Stimulated activated naive CD4-positive, alpha-beta T cell treated with Interleukin-2 at 50 U/mL for 16 hours (primary cell): ENCODE data around the gene SLX4.
"Not testable (repeated sequence)": the region's sequence is repeated elsewhere in the genome, so short reads cannot be mapped to it uniquely, and the experiment has no call there.

Source experiments
- DNase-seq: peaks from one replicate; lab custom pipeline; 2025; lab: John Stamatoyannopoulos, UW

Gene SLX4, protein sequence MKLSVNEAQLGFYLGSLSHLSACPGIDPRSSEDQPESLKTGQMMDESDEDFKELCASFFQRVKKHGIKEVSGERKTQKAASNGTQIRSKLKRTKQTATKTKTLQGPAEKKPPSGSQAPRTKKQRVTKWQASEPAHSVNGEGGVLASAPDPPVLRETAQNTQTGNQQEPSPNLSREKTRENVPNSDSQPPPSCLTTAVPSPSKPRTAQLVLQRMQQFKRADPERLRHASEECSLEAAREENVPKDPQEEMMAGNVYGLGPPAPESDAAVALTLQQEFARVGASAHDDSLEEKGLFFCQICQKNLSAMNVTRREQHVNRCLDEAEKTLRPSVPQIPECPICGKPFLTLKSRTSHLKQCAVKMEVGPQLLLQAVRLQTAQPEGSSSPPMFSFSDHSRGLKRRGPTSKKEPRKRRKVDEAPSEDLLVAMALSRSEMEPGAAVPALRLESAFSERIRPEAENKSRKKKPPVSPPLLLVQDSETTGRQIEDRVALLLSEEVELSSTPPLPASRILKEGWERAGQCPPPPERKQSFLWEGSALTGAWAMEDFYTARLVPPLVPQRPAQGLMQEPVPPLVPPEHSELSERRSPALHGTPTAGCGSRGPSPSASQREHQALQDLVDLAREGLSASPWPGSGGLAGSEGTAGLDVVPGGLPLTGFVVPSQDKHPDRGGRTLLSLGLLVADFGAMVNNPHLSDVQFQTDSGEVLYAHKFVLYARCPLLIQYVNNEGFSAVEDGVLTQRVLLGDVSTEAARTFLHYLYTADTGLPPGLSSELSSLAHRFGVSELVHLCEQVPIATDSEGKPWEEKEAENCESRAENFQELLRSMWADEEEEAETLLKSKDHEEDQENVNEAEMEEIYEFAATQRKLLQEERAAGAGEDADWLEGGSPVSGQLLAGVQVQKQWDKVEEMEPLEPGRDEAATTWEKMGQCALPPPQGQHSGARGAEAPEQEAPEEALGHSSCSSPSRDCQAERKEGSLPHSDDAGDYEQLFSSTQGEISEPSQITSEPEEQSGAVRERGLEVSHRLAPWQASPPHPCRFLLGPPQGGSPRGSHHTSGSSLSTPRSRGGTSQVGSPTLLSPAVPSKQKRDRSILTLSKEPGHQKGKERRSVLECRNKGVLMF (N-terminal part only)

DNA sequence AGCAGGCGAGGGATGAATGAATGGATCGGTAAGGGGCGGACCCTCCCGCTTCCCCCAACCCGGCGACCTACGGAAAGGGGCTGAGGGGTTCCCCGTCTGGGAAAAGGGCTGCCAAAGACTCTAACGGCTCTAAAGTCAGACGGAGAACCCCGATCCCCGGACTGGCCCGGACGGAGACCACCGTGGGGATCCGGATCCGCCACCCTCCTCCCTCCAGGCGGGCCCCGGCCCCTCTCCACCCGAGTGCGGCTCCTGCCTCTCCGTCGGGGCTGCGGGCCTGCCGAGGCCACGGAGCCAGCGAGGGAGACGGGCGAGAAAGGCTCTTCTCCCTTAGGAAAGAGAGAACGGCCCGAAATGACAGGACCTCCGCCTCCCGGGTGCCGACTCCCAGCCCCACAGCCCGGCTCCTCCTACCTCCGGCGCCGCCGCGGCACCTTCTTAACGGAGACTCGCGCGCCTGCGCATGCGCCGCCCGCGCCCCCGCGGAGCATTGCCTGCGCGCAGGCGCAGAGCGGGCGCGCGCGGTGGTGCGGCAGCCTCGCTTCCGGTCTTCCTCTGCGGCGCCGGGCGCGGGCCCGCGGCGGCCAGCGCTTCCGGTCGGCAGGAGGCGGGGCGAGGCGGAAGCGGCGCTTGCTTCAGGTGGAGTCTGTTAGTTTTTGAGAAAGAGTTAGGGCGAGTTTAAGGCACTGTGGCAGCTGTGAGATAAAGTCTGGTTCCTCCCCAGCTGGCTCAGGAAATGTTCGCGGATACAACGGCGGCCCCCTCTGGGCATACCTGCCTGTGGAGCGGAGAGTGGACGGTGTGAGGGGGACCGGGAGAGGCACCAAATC is at the start of gene SLX4:
SLX4 (minus strand) TSS at position 461 of the 830 bp plus-strand sequence. CDS start 2,642 bp downstream, outside the sequence.
- peak; percentile 87 for DNase-seq

DNA sequence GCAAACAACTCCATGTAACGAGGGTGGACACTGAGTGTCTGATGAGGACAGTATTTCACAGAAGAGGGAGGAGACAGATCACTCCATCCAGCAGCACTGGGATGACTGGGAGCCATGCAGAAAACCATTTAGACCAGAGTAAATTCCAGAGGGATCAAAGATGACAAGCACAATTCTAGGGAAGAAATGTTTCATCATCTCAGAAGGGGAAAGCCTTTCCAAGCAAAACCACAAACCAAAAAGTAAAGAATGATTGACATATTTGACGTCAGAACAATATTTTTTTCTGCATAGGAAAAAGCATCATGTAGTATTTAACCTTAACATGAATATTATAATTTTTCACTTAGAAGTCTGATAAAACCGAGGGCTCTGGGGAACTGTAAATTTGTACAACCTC is 47.8 kb upstream of the SLX4 start:
- DNase-seq = no peak

DNA sequence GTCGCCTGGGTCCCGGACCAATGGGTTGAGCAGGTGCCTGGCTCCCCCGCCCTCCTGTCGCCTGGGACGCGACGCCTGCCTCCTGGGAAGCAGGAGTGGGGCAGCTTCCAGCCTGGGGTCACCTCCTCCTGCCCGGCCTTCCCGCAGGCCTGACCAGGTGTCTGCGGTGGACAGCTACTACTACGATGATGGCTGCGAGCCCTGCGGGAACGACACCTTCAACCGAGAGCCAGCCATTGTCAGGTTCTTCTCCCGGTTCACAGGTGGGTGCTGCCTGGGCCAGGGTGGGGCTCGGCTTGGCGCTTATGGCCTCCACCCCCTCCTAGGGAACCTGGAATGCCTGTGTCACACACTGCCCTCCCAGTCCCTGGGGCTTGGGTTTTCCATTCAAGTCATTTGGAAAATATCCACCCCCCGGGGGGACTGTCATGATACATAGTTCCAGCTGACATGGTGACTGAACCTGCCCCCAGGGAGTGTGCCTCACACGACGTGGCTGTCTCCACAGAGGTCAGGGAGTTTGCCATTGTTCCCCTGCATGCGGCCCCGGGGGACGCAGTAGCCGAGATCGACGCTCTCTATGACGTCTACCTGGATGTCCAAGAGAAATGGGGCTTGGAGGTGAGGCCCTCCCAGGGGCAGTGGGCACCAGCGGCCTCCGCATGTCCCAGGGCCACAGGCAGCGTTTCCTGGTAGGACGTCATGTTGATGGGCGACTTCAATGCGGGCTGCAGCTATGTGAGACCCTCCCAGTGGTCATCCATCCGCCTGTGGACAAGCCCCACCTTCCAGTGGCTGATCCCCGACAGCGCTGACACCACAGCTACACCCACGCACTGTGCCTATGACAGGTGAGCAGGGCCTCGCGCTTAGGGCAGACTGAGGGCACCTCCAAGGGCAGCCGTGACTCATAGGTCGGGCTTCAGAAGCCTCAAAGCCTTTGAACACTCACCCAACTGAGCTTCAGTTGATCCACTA is 45.4 kb upstream of the SLX4 start:
- DNase-seq = no peak

DNA sequence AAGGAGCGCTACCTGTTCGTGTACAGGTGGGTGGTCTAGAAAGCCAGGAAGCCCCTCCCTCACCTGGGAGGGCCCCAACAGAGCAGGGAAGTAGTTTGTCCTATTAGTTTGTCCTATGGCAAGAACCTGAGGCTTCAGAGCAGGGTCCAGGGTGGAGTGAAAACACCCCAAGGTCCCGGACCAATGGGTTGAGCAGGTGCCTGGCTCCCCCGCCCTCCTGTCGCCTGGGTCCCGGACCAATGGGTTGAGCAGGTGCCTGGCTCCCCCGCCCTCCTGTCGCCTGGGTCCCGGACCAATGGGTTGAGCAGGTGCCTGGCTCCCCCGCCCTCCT is 44.7 kb upstream of the SLX4 start:
- DNase-seq = not testable (repeated sequence)

DNA sequence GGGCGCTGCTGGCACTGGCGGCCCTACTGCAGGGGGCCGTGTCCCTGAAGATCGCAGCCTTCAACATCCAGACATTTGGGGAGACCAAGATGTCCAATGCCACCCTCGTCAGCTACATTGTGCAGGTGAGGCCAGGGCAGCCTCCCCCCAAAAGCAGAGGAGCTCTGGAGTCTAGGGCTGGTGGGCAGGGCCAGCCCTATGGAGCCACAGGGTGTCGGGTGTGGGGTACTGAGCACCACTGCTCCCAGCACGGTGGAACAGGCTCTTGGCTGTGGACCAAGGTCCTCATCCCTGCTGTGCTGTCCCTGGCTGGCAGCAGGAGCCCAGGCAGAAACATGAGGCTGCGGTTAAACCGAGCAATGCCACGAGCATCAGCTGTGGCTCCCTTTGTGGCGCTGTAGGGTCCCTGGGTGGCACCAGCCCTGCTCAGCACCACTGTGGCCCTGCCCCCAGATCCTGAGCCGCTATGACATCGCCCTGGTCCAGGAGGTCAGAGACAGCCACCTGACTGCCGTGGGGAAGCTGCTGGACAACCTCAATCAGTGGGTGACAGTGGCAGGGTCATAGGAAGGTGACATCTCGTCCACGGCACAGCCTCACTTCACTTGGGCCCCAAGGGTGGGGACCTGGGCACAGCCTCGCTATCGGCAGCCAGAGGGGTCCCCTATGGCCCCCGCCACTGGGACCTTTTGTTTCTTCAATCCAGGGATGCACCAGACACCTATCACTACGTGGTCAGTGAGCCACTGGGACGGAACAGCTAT is 44.2 kb upstream of the SLX4 start:
- no peak for DNase-seq

DNA sequence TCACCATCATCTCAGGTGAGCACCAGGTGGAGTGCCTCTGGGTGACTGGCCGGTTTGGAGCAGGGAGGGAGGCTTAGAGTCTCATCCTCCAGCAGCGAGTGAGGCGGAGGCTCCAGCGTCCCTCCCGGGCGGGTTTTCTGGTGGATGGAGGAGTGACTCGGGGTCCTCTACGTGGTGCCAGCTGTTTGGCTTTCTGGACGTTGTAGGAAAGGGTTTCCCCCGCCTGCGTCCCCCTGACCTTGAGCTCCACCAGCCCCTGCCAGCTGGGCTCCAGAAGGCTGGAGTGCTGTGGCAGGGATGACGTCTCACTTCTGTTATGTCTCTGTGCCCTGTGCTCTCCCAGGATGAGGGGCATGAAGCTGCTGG is 43.6 kb upstream of the SLX4 start:
- DNase-seq = no peak

DNA sequence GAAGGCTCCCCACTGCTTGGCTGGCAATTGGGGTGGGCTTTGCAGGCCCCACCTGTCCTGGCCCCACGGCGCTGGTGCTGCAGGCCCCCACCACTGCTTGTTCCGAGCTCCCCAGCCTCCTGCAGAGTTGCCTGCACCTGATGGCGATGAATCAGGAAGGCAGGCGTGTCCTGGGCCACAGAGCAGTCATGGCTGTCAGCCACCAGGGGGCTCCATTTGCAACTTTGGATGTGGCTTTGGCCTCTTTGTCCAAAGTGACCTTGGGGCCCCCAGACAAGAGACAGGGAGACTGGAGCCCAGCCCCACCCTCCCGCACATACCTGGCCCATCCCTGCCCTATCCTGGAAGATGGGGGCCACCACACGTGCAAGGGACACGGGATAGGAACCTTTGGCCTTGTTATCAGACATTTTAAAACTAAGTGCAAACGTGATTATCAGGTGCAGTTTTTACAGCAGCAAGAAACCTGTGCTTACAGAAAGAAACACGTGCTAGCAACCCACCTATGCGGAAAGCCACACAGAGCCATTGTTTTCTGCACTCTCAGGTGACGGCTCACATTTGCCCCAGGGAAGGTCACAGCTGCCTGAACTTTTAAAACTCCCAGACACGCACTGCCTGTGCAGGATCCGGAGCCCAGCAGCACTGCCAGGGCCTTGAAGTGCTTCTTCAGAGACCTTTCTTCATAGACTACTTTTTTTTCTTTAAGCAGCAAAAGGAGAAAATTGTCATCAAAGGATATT is 43.0 kb upstream of the SLX4 start, which contains the start of gene DNASE1:
DNASE1 (plus strand) TSS at position 443 of the 743 bp plus-strand sequence. CDS start 683 bp downstream, outside the sequence.
- peak; percentile 25 for DNase-seq

DNA sequence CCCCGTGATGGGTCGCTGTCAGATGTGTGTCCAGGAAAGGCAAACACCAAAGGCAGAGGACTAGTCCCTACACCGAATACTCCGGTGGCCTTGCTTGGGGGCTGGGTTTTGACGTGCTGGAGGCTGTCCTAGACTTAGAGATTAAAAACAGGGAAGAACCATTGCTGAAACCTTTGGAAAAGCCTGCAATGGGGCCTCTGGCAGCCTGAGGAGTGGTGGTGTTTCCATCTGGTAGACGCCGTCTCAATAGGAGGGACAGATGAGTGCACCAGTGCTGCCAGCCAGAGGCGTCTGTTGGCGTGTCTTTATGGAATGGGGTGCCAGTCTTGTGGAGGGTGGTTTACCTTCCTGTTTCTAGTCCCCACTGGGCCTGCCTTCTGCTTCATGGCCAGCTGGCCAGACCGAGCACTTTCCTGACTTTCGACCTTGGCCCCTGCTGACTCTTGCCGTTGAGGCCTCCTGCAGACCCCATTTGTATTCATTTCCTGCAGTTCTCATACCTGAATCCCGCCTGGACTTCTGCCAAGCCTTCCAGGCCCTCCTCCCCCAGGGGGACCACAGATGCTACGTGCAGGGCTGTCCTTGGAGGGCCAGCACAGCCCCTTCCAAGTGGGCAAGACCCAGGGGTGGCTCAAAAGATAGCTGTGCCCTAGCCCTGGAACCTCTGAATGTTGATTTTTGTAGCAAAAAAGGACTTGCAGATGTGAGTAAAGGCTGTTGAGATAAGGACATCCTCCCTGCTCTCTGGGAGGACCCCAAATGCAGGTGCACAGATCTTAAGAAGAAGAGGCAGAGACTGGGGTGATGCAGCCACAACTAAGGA is 41.2 kb upstream of the SLX4 start:
- no peak for DNase-seq

DNA sequence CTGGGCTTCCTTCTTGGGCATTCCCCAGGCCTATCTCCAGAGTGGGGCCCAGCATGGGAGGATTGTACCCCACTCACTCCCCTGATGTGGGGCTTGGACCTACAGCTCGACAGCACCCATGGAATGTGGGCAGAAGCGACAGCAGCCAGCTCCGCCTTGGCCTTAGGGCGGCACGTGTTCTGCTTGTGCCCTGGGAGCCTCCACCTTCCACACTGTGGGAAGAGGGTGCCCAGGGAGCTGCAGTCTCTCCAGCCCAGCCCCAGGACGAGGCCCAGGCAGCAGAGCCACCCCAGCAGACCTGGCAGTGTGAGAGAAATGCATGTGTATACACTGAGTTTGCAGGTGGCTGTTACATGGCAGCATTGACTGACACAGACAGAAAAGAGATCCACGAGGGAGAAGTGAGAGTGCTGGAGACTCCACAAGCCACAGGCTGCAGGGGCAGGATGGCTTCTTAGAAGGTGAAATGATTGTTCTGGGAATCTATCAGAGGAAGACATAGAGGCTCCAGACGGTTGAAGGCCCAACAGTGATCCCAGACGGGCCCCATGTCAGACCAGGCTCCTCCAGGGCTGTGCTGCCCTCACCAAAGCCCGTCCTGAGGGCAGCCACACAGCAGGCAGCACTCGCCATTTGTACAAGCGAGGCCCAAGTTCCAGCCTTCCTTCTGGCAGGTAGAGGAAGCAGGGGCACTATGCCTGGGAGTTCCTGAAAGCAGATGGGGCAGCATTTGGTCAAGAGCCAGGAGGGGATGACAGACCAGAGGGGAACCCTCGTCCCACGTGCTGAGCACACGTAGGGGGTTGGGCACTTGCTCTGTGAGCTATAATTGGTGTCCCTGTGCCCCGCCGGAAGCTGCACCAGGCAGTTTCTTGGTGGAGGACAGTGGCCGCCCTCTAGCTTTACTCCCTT is 40.3 kb upstream of the SLX4 start:
- no peak for DNase-seq

DNA sequence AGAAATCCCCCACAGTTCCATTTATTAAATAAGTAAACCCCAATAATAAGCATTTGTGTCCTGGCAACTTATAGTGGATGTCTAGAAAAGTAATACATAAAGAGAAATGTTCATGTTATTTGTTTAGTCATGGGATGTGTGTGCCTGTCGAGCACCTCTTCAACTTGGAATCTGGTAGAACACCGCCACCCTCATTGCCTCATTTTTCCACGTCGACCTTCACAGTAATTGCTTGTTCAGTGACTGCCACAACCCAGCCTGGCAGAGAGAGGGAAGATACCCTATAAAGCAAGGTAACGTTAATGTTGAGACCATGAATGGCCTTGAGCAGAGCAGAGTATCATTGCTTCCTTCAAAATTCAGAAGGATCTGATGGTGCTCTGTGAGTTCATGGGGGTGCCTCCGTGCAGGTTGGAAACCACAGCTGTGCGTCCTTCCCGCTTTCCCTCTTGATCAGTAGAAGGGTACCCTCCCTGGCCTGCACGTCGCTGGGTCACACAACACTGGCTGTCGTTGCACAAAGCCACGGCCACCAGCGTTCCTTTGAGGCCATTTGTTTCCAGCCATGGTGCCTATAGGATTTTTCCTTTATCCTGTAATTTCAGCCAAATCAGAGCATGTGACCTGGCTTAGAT is 39.3 kb upstream of the SLX4 start:
- DNase-seq = no peak

DNA sequence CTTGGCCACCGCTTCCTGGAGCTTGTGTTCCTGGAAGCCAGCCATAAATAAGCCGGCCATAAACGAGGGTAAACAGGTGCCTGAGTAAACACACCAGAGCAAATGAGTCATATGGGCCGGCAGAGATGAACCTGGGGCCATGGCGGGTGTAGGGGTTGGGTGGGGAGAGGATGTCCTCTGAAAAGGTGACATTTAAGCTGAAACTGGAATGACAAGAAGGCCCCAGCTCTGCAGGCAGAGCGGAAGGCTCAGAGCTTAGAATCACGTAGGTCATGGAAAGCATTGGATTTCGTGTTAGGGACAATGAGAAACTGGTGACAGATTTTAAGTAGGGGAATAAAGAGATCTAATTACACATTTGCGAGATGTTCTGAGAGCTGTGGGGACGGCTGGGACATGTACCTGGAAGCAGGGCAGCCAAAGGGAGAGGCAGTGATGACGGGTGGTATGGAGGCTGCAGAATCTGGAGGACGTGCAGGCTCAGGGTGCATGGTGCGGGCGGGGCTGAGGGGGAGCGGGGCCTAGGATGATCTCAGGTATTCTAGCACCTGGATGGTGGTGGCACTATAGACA is 35.0 kb upstream of the SLX4 start:
- DNase-seq = no peak

DNA sequence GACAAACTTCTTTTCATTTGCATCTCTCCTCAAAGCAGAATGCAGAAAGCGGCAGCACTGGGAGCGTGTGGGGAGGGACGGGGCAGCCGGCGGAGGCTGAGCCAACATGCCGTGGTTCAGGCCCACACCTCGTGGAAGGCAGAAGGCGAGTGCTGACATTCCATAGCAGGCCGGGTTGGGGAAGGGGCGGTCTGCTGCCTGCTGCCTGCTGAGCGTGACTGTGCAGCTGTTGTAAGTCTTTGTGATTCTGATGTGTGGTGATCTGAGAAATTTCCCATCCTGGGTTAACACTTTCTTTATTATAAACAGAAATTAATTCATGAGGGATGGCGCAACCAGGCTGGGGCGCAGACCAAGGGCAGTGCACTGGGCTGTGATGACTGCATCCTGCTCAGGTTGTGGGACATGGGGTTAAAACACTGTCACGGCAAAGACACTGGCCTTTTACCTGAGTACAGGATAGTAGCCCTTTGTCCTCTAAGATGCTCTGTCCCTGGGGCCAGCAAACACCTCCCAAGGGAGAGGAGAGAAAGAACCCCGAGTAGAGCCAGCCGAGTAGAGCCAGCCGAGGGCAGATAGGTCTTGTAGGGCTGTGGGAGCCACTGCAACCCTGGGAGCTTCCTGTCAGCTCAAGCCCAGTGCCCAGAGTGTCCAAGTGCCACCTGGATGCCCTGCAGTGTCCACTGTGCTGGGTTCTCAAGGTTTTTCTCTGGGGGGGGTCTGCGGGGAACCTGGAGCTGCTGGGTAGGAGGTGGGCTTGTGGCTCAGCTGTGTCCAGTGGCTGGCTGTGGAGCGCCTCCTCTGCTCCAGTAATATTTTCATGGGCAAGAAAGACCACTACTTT is 34.3 kb upstream of the SLX4 start:
- no peak for DNase-seq

DNA sequence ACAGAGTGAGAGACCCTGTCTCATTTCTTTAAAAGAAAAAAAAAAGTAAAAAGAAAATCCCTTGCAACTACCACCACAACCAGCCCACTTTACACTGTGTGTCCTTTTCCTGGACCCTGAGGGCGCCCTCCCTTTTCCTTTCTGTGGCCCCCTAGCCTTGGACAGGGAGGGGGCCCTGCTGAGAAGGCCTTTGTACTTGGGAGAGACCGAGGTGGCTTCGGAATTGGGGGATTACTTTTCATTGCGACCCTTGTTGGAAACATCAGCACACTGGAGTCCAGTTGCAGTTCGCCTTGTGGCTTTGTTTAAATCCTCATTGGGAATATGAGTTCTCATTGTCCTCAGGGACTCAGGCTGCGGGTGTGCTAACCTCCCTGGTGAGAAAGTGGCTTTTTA is 33.7 kb upstream of the SLX4 start:
- no peak for DNase-seq

DNA sequence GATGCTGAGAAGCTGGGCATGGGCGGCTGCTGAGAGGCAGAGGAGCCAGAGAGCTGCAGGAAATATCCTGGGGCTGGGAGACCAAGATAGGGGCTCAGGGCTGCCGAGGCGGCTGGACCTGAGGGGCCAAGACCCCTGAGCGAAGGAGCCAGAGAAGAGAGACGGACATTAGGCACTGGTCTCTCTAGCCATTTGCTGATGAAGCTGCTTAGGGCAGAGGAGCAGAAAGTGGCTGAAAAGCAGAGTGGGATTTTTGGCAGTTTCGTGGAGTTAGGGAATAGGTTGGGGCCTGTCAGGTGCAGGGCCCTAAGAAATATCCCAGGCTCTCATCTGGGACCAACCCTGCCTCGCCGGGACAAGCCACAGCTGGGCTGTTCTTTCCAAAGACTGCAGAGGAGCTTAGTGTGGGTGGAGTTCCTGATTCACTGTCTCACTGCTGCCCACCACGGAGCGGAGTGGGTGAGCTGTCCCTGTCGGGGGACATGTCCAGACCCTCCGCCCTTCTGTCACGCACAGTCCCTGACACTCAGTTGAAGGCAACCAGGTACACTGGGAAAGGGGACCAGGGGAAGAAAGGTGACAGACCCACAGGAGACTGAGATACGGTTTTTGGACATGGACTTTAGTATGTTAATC is 31.8 kb upstream of the SLX4 start:
- no peak for DNase-seq
